H9 (cell line): ENCODE data around the gene GARIN1A. TPM values are rescaled to one million over a fixed set of nuclear protein-coding genes. Genes with fewer than 3 reads are reported as not detected.

Experiments used
- DNase-seq: peaks from one replicate; pipeline ENCODE4 v3.0.0-alpha.2; 2017
- H2AFZ ChIP-seq: one replicate; pipeline ENCODE4 v1.6.1; 2013; ENCODE audit warnings: mild to moderate bottlenecking, low read length, control low read depth, moderate library complexity
- H2AK5ac ChIP-seq: 2 replicates; pipeline ENCODE4 v1.6.1; 2013; ENCODE audit warnings: low read length, control low read depth, mixed read lengths; ENCODE audit not compliant: insufficient read length
- H2BK120ac ChIP-seq: one replicate; pipeline ENCODE4 v1.6.1; 2013; ENCODE audit warnings: low read depth, mild to moderate bottlenecking, low read length, control low read depth, inconsistent platforms; ENCODE audit not compliant: poor library complexity, severe bottlenecking
- H2BK12ac ChIP-seq: 2 replicates; pipeline ENCODE4 v1.6.1; 2013; ENCODE audit warnings: low read length, control low read depth, mixed read lengths, low read depth; ENCODE audit not compliant: insufficient read length
- H2BK15ac ChIP-seq: 2 replicates; pipeline ENCODE4 v1.6.1; 2013; ENCODE audit warnings: low read depth, low read length, control low read depth
- H2BK20ac ChIP-seq: one replicate; pipeline ENCODE4 v1.6.1; 2013; ENCODE audit warnings: low read depth, mild to moderate bottlenecking, low read length, control low read depth, inconsistent platforms; ENCODE audit not compliant: poor library complexity, severe bottlenecking
- H2BK5ac ChIP-seq: 2 replicates; pipeline ENCODE4 v1.6.1; 2013; ENCODE audit warnings: low read length, control low read depth, mixed read lengths; ENCODE audit not compliant: insufficient read length
- H3K14ac ChIP-seq: 2 replicates; pipeline ENCODE4 v1.6.1; 2013; ENCODE audit warnings: low read length, control low read depth; ENCODE audit not compliant: insufficient read depth
- H3K18ac ChIP-seq: 2 replicates; pipeline ENCODE4 v1.6.1; 2013; ENCODE audit warnings: low read depth, mild to moderate bottlenecking, mixed read lengths, low read length, control low read depth; ENCODE audit not compliant: insufficient read length
- H3K23ac ChIP-seq: 2 replicates; pipeline ENCODE4 v1.6.1; 2013; ENCODE audit warnings: low read length, control low read depth, mixed read lengths, low read depth; ENCODE audit not compliant: insufficient read length
- H3K23me2 ChIP-seq: 2 replicates; pipeline ENCODE4 v1.6.1; 2013; ENCODE audit warnings: low read depth, mild to moderate bottlenecking, mixed read lengths, low read length, control low read depth; ENCODE audit not compliant: insufficient read length, poor library complexity, severe bottlenecking
- H3K27ac ChIP-seq: 2 replicates; pipeline ENCODE4 v1.5.1; 2013; ENCODE audit warnings: low read length, control low read depth, mixed read lengths, low read depth; ENCODE audit not compliant: insufficient read length
- H3K27me3 ChIP-seq: 2 replicates; pipeline ENCODE4 v1.6.1; 2013; ENCODE audit warnings: low read length, control low read depth, inconsistent platforms; ENCODE audit not compliant: insufficient read depth
- H3K4ac ChIP-seq: 2 replicates; pipeline ENCODE4 v1.6.1; 2013; ENCODE audit warnings: low read depth, mild to moderate bottlenecking, control low read depth, inconsistent platforms, low read length, moderate library complexity
- H3K4me1 ChIP-seq: 2 replicates; pipeline ENCODE4 v1.6.1; 2013; ENCODE audit warnings: low read length, control low read depth, inconsistent platforms; ENCODE audit not compliant: insufficient read depth
- H3K4me2 ChIP-seq: 2 replicates; pipeline ENCODE4 v1.6.1; 2013; ENCODE audit warnings: low read length, control low read depth, mixed read lengths; ENCODE audit not compliant: insufficient read length, insufficient read depth
- H3K56ac ChIP-seq: 2 replicates; pipeline ENCODE4 v1.6.1; 2013; ENCODE audit warnings: low read depth, mild to moderate bottlenecking, mixed read lengths, low read length, control low read depth; ENCODE audit not compliant: insufficient read length
- H3K79me1 ChIP-seq: 2 replicates; pipeline ENCODE4 v1.6.1; 2013; ENCODE audit warnings: low read depth, mild to moderate bottlenecking, moderate library complexity, low read length, control low read depth, inconsistent platforms; ENCODE audit not compliant: insufficient read depth, poor library complexity, severe bottlenecking
- H3K79me2 ChIP-seq: 2 replicates; pipeline ENCODE4 v1.6.1; 2013; ENCODE audit warnings: low read length, control low read depth, inconsistent platforms; ENCODE audit not compliant: insufficient read depth
- H3K9ac ChIP-seq: 2 replicates; pipeline ENCODE4 v1.6.1; 2013; ENCODE audit warnings: low read length, control low read depth, mixed read lengths; ENCODE audit not compliant: insufficient read length; ENCODE audit errors: extremely low read depth
- H3K9me3 ChIP-seq: one replicate; pipeline ENCODE4 v1.6.1; 2013; ENCODE audit warnings: low read depth, low read length, inconsistent platforms; ENCODE audit not compliant: control insufficient read depth
- H3T11ph ChIP-seq: one replicate; pipeline ENCODE4 v1.6.1; 2013; ENCODE audit warnings: mild to moderate bottlenecking, low read length, control low read depth, inconsistent platforms
- H4K20me1 ChIP-seq: one replicate; pipeline ENCODE4 v1.6.1; 2013; ENCODE audit not compliant: control insufficient read depth, insufficient read length, insufficient read depth
- H4K5ac ChIP-seq: 2 replicates; pipeline ENCODE4 v1.6.1; 2013; ENCODE audit warnings: low read depth, mild to moderate bottlenecking, mixed read lengths, low read length, control low read depth; ENCODE audit not compliant: insufficient read length
- H4K8ac ChIP-seq: replicated peaks from 2 replicates; pipeline ENCODE4 v1.6.1; 2013; ENCODE audit warnings: low read length, control low read depth, mixed read lengths, low read depth; ENCODE audit not compliant: insufficient read length
- H4K91ac ChIP-seq: 2 replicates; pipeline ENCODE4 v1.6.1; 2013; ENCODE audit warnings: low read depth, mild to moderate bottlenecking, moderate library complexity, mixed read lengths, low read length, control low read depth; ENCODE audit not compliant: insufficient read length
- H3K27ac Mint-ChIP-seq, 3 experiments: 2 replicates in 2 of 3; 3 replicates in 1 of 3; pipeline ENCODE4 v1.8.0; 2020 to 2021; ENCODE audit warnings: mixed read lengths in 3 of 3, mild to moderate bottlenecking in 1 of 3, moderate library complexity in 1 of 3
- H3K27me3 Mint-ChIP-seq: 2 replicates; pipeline ENCODE4 v1.8.0; 2021; ENCODE audit warnings: low read depth, mild to moderate bottlenecking, moderate library complexity, mixed read lengths
- H3K36me3 Mint-ChIP-seq, 3 experiments: 2 replicates in 2 of 3; 3 replicates in 1 of 3; pipeline ENCODE4 v1.8.0; 2020 to 2021; ENCODE audit warnings: low read depth in 3 of 3, mixed read lengths in 3 of 3; ENCODE audit not compliant: insufficient read depth in 1 of 3
- H3K4me1 Mint-ChIP-seq, 2 experiments: 2 replicates each; pipeline ENCODE4 v1.8.0; 2020; ENCODE audit warnings: mixed read lengths in 2 of 2
- H3K4me3 Mint-ChIP-seq, 2 experiments: 2 replicates in 1 of 2; 3 replicates in 1 of 2; pipeline ENCODE4 v1.8.0; 2020 to 2021; ENCODE audit warnings: mild to moderate bottlenecking in 2 of 2, mixed read lengths in 2 of 2, moderate library complexity in 1 of 2
- H3K9me3 Mint-ChIP-seq, 2 experiments: 2 replicates in 1 of 2; 3 replicates in 1 of 2; pipeline ENCODE4 v1.8.0; 2020; ENCODE audit warnings: mild to moderate bottlenecking in 2 of 2, mixed read lengths in 2 of 2, moderate library complexity in 1 of 2
- WGBS: extraction: QIAGEN DNeasy Blood & Tissue Kit; methylation state at CpG from one replicate; pipeline ENCODE4 v1.1.7; 2013; ENCODE audit warnings: missing lambda C conversion rate, low lambda C conversion rate, mixed read lengths; ENCODE audit not compliant: insufficient read length; ENCODE audit errors: extremely low coverage; 5-methylcytosine and 5-hydroxymethylcytosine counted together
- total RNA-seq: library from RNA; stranded (reverse); gene quantifications from 2 replicates; pipeline ENCODE4 v1.2.1, GENCODE V29; 2021
- TF ChIP-seq, protein P1 (sequence below): fragments of 200-600 bp; sonication (generic); conservative IDR thresholded peaks from 3 replicates; pipeline ENCODE4 v1.8.0; 2021; ENCODE audit warnings: antibody characterized with exemption, mild to moderate bottlenecking

Gene GARIN1A
- total RNA-seq, 1 experiment from 2014 or later, result 0.98 TPM

DNA sequence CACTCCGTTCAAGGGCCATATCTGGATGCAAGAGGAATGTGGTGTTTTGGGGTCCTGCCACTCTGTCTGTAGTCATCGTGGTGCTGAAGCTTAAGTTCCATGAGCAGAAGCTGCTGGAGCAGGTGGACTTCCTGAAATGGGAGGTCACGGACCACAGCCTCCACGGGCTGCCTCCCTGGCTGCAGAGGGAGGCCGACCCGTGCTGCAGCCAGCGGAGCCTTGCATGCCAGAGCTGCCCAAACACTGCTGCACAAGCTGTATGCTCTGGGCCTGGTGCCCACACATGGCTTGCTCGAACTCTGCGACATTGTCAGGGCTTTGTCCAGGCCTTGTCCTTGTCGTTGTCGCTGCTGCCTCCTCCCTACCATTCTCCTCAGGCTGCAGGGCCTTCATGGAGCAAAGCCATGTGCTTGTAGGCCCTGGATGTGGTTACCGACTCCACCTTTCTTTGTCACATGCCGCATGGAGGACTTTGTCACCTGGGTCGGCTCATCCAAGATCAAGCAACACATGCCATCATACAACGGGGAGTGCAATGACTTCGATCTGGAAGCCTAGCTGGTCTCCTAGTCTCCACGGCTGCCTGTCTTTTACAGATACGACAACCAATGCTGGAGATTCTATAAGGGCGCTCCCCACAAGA, 21.4 kb downstream of the GARIN1A start:
- Histone ChIP-seq H3K23me2 (peaks cover 7% of the 10 kb centered on the region), H3K4me2 (no peak overlapping the region), H2BK12ac (no peak overlapping the region), H3K23ac (no peak overlapping the region), H3K27ac (no peak overlapping the region), H3K79me2 (no peaks in the 10 kb centered on the region), H3K9me3 (no peaks in the 10 kb centered on the region), H2BK15ac (no peak overlapping the region), H3K18ac (no peak overlapping the region), H3K27me3 (no peaks in the 10 kb centered on the region), H2AFZ (no peak overlapping the region), H3K56ac (no peak overlapping the region), H4K8ac (no peak overlapping the region), H4K20me1 (no peaks in the 10 kb centered on the region), H3K79me1 (no peaks in the 10 kb centered on the region), H2BK20ac (no peak overlapping the region), H4K91ac (no peak overlapping the region), H3T11ph (no peak overlapping the region), H2BK120ac (no peak overlapping the region), H2AK5ac (no peak overlapping the region), H3K4ac (no peak overlapping the region), H3K14ac (no peak overlapping the region), H4K5ac (no peak overlapping the region), H2BK5ac (no peak overlapping the region), H3K4me1 (peaks cover 3% of the 10 kb centered on the region; the same call in 1 of the 2 replicates), H3K9ac (no peak overlapping the region)
- TF ChIP-seq, protein P1, sequence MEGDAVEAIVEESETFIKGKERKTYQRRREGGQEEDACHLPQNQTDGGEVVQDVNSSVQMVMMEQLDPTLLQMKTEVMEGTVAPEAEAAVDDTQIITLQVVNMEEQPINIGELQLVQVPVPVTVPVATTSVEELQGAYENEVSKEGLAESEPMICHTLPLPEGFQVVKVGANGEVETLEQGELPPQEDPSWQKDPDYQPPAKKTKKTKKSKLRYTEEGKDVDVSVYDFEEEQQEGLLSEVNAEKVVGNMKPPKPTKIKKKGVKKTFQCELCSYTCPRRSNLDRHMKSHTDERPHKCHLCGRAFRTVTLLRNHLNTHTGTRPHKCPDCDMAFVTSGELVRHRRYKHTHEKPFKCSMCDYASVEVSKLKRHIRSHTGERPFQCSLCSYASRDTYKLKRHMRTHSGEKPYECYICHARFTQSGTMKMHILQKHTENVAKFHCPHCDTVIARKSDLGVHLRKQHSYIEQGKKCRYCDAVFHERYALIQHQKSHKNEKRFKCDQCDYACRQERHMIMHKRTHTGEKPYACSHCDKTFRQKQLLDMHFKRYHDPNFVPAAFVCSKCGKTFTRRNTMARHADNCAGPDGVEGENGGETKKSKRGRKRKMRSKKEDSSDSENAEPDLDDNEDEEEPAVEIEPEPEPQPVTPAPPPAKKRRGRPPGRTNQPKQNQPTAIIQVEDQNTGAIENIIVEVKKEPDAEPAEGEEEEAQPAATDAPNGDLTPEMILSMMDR, result no peak
- no peak for DNase-seq
- WGBS, result no CpG with 5 or more reads among the region's 19 CpGs
- Mint-ChIP-seq H3K9me3 (peaks cover 3 to 6% of the 10 kb centered on the region in 2 experiments; a peak in 3 of 5 replicates), H3K4me3 (no peak overlapping the region), H3K27ac (no peak overlapping the region), H3K4me1 (peaks cover 21 to 23% of the 10 kb centered on the region in 2 experiments), H3K36me3 (no peaks in the 10 kb centered on the region; a peak in 2 of 7 replicates), H3K27me3 (peaks cover 29% of the 10 kb centered on the region)
